GM12872 (cell line): ENCODE measurements around the gene OR6K3.

ENCODE experiments used
- CTCF ChIP-seq: IDR thresholded peaks from 3 replicates; pipeline ENCODE4 v1.5.1; 2011; ENCODE audit warnings: low read depth, mild to moderate bottlenecking, low read length, moderate library complexity; ENCODE audit not compliant: insufficient read depth

OR6K3 gene

GRCh38 chr1:158686111-158687009 is 34.2 kb downstream of the OR6K3 start, which contains the start of gene SPTA1:
SPTA1 (minus strand) TSS chr1:158686715; CDS start chr1:158686517, 198 bp downstream.
- no peak for TF ChIP-seq CTCF

GRCh38 chr1:158685085-158685484 is 35.4 kb downstream of the OR6K3 start:
- no peak for TF ChIP-seq CTCF

DNA sequence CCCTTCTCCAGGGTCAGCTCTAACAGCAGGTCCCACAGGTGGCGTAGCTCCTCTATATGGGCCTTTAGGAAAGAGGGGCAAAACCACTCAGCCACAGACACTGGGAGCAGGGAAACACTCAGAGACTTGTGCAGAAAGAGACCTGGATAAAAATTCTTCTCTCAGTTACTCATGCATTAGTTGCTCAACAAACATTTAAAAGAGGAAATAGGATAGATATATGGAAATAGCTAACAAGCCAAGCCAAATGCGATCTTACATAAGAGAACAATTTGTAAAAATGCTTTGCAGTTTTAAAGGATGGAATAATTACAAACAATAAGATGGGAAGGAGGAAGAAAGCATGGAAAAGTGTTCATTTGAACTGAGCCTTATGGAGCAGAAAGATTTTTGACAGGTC is 38.9 kb downstream of the OR6K3 start:
- no peak for TF ChIP-seq CTCF

- no peak for TF ChIP-seq CTCF
Observed at GRCh38 chr1:158679289-158679688, 41.2 kb downstream of the OR6K3 start.

DNA sequence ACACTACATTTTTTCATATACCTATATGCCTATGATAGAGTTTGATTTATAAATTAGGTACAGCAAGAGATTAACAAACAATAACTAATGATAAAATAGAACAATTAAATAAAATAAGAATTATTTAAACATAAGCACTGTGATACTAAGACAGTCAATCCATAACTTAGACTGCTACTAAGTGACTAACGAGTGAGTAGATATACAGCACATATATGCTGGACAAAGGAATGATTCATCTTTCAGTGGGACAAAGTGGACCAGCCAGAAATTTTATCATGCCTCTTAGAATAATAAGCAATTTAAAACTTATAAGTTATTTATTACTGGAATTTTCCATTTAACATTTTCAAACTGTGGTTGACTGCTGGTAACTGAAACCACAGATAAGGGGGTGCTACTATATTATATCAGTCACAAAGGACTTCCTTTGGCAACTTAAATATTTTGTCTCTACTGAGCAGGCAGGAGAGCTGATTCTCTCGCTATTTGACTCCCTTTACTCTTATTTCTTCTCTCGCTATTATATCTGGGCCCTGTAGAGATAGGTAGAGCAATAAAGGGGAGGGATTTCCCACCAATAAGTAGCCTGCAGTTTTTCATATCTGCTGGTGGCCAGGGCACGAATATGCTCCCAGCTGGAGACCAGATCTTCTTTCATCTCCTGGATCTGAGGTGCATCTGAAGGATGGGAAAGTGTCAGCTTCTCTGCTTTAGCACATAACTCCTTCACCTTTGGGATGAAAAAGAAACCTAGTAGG is 44.8 kb downstream of the OR6K3 start:
- no peak for TF ChIP-seq CTCF

- no peak for TF ChIP-seq CTCF
Observed at GRCh38 chr1:158674302-158674701, 46.2 kb downstream of the OR6K3 start.
